ENCODE results near the gene TDRD5. TPM values are rescaled to one million over a fixed set of nuclear protein-coding genes. Genes with fewer than 3 reads are reported as not detected.

The TDRD5 gene
- polyA plus RNA-seq, 4 donors: 0.24 to 1.1 (median 0.42) TPM

Other genes with a start within 250 kb of the TDRD5 start
- 10 to 100 TPM in 1 of 4 donors, 1 to 10 TPM in 2, under 1 TPM in 1; 0.22 to 28.0 (median 6.7) TPM for gene AXDND1, start 225.9 kb upstream of the TDRD5 start, polyA plus RNA-seq
- gene NPHS2, start 15.9 kb upstream of the TDRD5 start, polyA plus RNA-seq: under 1 TPM; 0.03 to 0.54 (median 0.14) TPM
- 1 to 10 TPM in 1 of 4 donors, under 1 TPM in 2, not detected in 1; 0.27 to 1.6 (median 0.53) TPM for gene FAM163A, start 151.5 kb downstream of the TDRD5 start, polyA plus RNA-seq